WTC11 (cell line): ENCODE measurements around the gene FAM204A.

Source experiments
- ARID4B ChIP-seq: sonication (generic); formaldehyde crosslinking; IDR thresholded peaks from 2 replicates; pipeline ENCODE4 v1.8.0; 2023; ENCODE audit warnings: missing genetic modification reagents, mild to moderate bottlenecking, borderline replicate concordance
- ATF1 ChIP-seq: sonication (generic); formaldehyde crosslinking; IDR thresholded peaks from 2 replicates; pipeline ENCODE4 v1.8.1; 2023; ENCODE audit warnings: mild to moderate bottlenecking, moderate library complexity, missing genetic modification reagents
- CREM ChIP-seq: sonication (generic); formaldehyde crosslinking; IDR thresholded peaks from 2 replicates; pipeline ENCODE4 v1.8.1; 2022; ENCODE audit warnings: mild to moderate bottlenecking, missing genetic modification reagents, moderate library complexity
- CTCF ChIP-seq: fragments of 200-600 bp; IDR thresholded peaks from 2 replicates; pipeline ENCODE4 v1.8.0; 2022; ENCODE audit warnings: antibody characterized with exemption
- KAT7 ChIP-seq: sonication (generic); formaldehyde crosslinking; IDR thresholded peaks from 2 replicates; pipeline ENCODE4 v1.8.1; 2023; ENCODE audit warnings: missing genetic modification reagents, mild to moderate bottlenecking, borderline replicate concordance
- MAX ChIP-seq: sonication (generic); formaldehyde crosslinking; IDR thresholded peaks from 2 replicates; pipeline ENCODE4 v1.8.0; 2022; ENCODE audit warnings: mild to moderate bottlenecking, missing genetic modification reagents
- NFYB ChIP-seq: sonication (generic); formaldehyde crosslinking; conservative IDR thresholded peaks from 2 replicates; pipeline ENCODE4 v1.8.0; 2022; ENCODE audit warnings: low read depth, missing genetic modification reagents
- RELA ChIP-seq: sonication (generic); formaldehyde crosslinking; IDR thresholded peaks from 2 replicates; pipeline ENCODE4 v1.8.1; 2022; ENCODE audit warnings: missing genetic modification reagents, mild to moderate bottlenecking, borderline replicate concordance
- TEAD4 ChIP-seq: sonication (generic); formaldehyde crosslinking; IDR thresholded peaks from 2 replicates; pipeline ENCODE4 v1.8.0; 2022; ENCODE audit warnings: mild to moderate bottlenecking, missing genetic modification reagents
- TF ChIP-seq, protein P1 (sequence below): sonication (generic); formaldehyde crosslinking; IDR thresholded peaks from 2 replicates; pipeline ENCODE4 v1.8.1; 2022; ENCODE audit warnings: mild to moderate bottlenecking, missing genetic modification reagents, moderate library complexity, borderline replicate concordance
- TF ChIP-seq, protein P2 (sequence below): sonication (generic); formaldehyde crosslinking; IDR thresholded peaks from 2 replicates; pipeline ENCODE4 v1.8.1; 2023; ENCODE audit warnings: mild to moderate bottlenecking, missing genetic modification reagents, moderate library complexity

- TF ChIP-seq MAX (CRISPR knock-in tag): no peak
- TF ChIP-seq, protein P1, sequence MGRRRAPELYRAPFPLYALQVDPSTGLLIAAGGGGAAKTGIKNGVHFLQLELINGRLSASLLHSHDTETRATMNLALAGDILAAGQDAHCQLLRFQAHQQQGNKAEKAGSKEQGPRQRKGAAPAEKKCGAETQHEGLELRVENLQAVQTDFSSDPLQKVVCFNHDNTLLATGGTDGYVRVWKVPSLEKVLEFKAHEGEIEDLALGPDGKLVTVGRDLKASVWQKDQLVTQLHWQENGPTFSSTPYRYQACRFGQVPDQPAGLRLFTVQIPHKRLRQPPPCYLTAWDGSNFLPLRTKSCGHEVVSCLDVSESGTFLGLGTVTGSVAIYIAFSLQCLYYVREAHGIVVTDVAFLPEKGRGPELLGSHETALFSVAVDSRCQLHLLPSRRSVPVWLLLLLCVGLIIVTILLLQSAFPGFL: no peak
- no peak for TF ChIP-seq TEAD4 (CRISPR knock-in tag)
- no peak for TF ChIP-seq CTCF
- TF ChIP-seq, protein P2, sequence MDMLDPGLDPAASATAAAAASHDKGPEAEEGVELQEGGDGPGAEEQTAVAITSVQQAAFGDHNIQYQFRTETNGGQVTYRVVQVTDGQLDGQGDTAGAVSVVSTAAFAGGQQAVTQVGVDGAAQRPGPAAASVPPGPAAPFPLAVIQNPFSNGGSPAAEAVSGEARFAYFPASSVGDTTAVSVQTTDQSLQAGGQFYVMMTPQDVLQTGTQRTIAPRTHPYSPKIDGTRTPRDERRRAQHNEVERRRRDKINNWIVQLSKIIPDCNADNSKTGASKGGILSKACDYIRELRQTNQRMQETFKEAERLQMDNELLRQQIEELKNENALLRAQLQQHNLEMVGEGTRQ (CRISPR knock-in tag): no peak
- TF ChIP-seq NFYB (CRISPR knock-in tag): no peak
- TF ChIP-seq CREM (CRISPR knock-in tag): no peak
- TF ChIP-seq ARID4B (CRISPR knock-in tag): no peak
- no peak for TF ChIP-seq ATF1 (CRISPR knock-in tag)
- no peak for TF ChIP-seq KAT7
- TF ChIP-seq RELA (CRISPR knock-in tag): no peak
Observed at GRCh38 chr10:118330295-118331076, 11.6 kb downstream of the FAM204A start.
